HepG2 (cell line): ENCODE measurements around the gene MTA2.

ENCODE experiments used
- ATM ChIP-seq: fragments of 450-650 bp; IDR thresholded peaks from 2 replicates; pipeline ENCODE4 v1.7.1; 2017; ENCODE audit warnings: mild to moderate bottlenecking, borderline replicate concordance
- KDM4B ChIP-seq: sonication (generic); formaldehyde crosslinking; IDR thresholded peaks from 2 replicates; pipeline ENCODE4 v1.4.0; 2020; ENCODE audit warnings: missing genetic modification reagents
- MIER3 ChIP-seq: IDR thresholded peaks from 2 replicates; pipeline ENCODE4 v1.6.1; 2016; ENCODE audit warnings: missing compliant biosample characterization, borderline replicate concordance
- NCOA5 ChIP-seq: sonication (generic); formaldehyde crosslinking; IDR thresholded peaks from 2 replicates; pipeline ENCODE4 v1.4.0; 2020; ENCODE audit warnings: missing genetic modification reagents
- POLR2A ChIP-seq, 2 experiments: IDR thresholded peaks; 2 replicates each; pipeline ENCODE4 v1.6.1; 2011; ENCODE audit warnings: low read depth in 2 of 2, low read length in 2 of 2, mild to moderate bottlenecking in 1 of 2, moderate library complexity in 1 of 2; ENCODE audit not compliant: insufficient read depth in 1 of 2
- SYNCRIP ChIP-seq: fragments of 200-400 bp; formaldehyde crosslinking; IDR thresholded peaks from 2 replicates; pipeline ENCODE4 v1.6.1; 2018; ENCODE audit warnings: mild to moderate bottlenecking, low read depth, low read length; ENCODE audit not compliant: insufficient read depth
- TGIF2 ChIP-seq: IDR thresholded peaks from 2 replicates; pipeline ENCODE4 v1.6.1; 2016; ENCODE audit warnings: control low read depth, missing compliant biosample characterization
- TF ChIP-seq, protein P1 (sequence below): sonication (generic); formaldehyde crosslinking; IDR thresholded peaks from 2 replicates; pipeline ENCODE4 v1.5.0; 2020; ENCODE audit warnings: mild to moderate bottlenecking, missing genetic modification reagents, moderate library complexity
- TF ChIP-seq, protein P2 (sequence below): IDR thresholded peaks from 2 replicates; pipeline ENCODE4 v1.6.1; 2012; ENCODE audit warnings: low read depth, low read length, improper control_type of control experiment
- TF ChIP-seq, protein P3 (sequence below): sonication (generic); formaldehyde crosslinking; IDR thresholded peaks from 2 replicates; pipeline ENCODE4 v1.4.0; 2020; ENCODE audit warnings: low read depth, mild to moderate bottlenecking, missing genetic modification reagents

DNA sequence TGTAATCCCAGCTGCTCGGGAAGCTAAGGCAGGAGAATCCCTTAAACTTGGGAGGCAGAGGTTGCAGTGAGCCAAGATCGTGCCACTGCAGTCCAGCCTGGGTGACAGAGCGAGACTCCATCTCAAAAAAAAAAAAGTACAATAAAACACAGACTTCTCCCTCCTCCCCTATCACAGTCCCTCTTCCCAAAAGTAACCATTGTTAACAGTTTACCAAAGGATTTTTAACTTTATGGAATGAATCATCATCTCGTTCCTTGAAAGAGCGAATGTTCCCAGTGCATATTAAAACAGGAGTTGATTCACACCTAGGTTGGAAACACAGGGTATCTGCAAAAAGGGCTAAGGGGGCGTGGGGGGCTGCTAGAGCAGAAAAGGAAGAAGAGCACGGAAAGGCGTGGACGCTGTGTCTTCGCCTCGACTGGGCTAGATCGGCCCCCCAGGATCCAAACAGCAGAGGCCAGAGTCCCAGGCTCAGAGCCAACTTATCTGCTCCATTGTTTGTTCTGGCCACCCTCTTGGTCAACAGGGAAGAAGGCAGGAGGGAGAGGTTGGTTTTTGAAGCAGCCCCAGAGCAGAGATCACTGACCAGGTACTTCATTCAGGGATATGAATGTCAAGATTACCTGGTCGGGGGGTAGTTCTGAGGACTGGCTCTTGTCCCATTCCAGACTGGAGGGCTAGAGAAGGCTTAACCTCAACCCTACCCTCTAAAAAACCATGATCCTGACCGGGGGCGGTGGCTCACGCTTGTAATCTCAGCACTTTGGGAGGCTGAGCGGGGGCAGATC, 52.9 kb downstream of the MTA2 start:
- TF ChIP-seq SYNCRIP (no peak), MIER3 (CRISPR knock-in tag) (peak; percentile 29; the same call in 1 of the 2 replicates), TGIF2 (CRISPR knock-in tag) (no peak), POLR2A (IDR thresholded peaks at IDR 0.05; ENCODE audit: insufficient read depth in 1 of 2, low read depth in 2 of 2, low read length in 2 of 2) (no peak), KDM4B (no peak), NCOA5 (CRISPR knock-in tag) (no peak), ATM (no peak)
- TF ChIP-seq, protein P1, sequence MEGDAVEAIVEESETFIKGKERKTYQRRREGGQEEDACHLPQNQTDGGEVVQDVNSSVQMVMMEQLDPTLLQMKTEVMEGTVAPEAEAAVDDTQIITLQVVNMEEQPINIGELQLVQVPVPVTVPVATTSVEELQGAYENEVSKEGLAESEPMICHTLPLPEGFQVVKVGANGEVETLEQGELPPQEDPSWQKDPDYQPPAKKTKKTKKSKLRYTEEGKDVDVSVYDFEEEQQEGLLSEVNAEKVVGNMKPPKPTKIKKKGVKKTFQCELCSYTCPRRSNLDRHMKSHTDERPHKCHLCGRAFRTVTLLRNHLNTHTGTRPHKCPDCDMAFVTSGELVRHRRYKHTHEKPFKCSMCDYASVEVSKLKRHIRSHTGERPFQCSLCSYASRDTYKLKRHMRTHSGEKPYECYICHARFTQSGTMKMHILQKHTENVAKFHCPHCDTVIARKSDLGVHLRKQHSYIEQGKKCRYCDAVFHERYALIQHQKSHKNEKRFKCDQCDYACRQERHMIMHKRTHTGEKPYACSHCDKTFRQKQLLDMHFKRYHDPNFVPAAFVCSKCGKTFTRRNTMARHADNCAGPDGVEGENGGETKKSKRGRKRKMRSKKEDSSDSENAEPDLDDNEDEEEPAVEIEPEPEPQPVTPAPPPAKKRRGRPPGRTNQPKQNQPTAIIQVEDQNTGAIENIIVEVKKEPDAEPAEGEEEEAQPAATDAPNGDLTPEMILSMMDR (CRISPR knock-in tag) = peak; percentile 17; the same call in 1 of the 2 replicates
- TF ChIP-seq, protein P2, sequence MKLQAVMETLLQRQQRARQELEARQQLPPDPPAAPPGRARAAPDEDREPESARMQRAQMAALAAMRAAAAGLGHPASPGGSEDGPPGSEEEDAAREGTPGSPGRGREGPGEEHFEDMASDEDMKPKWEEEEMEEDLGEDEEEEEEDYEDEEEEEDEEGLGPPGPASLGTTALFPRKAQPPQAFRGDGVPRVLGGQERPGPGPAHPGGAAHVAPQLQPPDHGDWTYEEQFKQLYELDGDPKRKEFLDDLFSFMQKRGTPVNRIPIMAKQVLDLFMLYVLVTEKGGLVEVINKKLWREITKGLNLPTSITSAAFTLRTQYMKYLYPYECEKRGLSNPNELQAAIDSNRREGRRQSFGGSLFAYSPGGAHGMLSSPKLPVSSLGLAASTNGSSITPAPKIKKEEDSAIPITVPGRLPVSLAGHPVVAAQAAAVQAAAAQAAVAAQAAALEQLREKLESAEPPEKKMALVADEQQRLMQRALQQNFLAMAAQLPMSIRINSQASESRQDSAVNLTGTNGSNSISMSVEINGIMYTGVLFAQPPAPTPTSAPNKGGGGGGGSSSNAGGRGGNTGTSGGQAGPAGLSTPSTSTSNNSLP = no peak
- TF ChIP-seq, protein P3, sequence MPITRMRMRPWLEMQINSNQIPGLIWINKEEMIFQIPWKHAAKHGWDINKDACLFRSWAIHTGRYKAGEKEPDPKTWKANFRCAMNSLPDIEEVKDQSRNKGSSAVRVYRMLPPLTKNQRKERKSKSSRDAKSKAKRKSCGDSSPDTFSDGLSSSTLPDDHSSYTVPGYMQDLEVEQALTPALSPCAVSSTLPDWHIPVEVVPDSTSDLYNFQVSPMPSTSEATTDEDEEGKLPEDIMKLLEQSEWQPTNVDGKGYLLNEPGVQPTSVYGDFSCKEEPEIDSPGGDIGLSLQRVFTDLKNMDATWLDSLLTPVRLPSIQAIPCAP (CRISPR knock-in tag) = no peak
